Fibroblast of the conjunctiva (primary cell): ENCODE results near the gene PRKX.
"Not testable (repeated sequence)": the region's sequence is repeated elsewhere in the genome, so short reads cannot be mapped to it uniquely, and the experiment has no call there.

Source experiments
- DNase-seq: peaks from one replicate; pipeline ENCODE4 v3.0.0-alpha.2; 2010; ENCODE audit warnings: low read depth

PRKX gene

DNA sequence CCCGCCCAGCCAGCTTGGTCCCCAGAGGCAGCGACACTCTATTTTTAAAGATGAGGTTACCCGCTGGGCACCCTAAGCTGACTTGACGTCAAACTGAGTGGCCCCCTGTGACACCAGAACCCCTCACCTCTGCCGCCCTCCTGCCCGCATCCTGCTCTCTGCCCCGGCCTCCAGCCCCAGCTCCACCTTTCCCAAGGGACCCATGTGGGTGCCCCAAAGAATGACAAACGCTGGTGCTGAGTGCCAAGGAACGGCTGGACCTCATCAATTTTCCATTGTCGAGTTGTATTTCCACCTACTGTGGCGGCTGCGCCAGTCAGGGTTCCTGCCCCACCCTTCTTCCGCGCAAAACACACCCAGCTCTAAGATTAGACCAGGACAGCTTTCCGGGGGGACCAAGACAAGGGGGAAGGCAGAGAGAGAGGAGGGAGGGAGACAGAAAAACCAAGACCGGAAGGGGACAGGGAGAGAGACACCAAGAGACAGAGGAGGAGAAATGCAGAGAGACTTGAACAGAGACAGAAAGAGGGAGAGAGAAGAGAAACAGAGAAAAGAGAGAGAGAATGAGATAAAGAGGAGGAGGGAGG, 2.0 kb downstream of the PRKX start:
- no peak for DNase-seq

DNA sequence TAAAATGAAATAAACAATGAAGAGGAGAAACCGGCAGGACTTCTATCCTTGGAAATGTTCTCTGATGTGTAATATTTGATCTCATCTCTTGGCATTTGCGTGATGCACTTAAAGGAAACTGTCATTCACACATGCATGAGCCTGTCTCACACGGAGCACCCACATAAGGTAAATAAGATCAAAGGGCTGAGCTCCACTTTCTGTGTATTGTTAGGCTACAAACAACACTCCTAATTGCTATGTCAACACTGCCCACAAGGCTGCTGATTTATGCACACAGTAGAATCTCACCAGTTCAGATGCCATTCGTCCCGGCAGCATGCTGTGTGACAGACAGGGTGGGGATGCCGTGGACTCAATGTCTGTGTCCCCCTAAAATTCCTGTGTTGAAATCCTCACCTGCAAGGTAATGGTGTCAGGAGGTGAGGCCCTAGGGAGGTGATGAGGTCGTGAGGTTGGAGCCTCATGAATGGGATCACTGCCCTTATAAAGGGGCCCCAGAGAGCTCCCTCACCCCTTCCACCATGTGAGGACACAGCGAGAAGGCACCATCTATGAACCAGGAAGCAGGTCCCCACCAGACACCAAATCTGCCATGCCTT, 5.7 kb downstream of the PRKX start:
- DNase-seq = not testable (repeated sequence)

GRCh38 chrX:3706481-3706880, 7.0 kb downstream of the PRKX start:
- no peak for DNase-seq

- DNase-seq = not testable (repeated sequence)
Measured at GRCh38 chrX:3703251-3703650, 10.2 kb downstream of the PRKX start.

- not testable (repeated sequence) for DNase-seq
Measured at GRCh38 chrX:3702095-3702494, 11.4 kb downstream of the PRKX start.

DNA sequence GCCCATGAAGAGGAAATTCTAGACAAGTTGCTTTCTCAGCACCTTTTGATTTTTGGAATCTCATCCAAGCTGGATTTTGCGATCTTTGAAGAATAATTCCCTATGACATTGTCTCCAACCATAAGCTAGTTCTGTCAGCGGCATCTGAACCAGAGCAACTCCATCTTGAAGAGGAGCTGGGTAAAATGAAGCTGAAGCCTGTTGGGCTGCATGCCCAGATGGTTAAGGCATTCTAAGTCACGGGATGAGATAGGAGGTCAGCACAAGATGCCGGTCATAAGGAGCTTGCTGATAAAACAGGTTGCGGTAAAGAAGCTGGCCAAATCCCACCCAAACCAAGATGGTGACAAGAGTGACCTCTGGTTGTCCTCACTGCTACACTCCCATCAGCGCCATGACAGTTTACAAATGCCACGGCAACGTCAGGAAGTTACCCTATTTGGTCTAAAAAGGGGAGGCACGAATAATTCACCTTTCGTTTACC, 12.0 kb downstream of the PRKX start:
- not testable (repeated sequence) for DNase-seq

DNA sequence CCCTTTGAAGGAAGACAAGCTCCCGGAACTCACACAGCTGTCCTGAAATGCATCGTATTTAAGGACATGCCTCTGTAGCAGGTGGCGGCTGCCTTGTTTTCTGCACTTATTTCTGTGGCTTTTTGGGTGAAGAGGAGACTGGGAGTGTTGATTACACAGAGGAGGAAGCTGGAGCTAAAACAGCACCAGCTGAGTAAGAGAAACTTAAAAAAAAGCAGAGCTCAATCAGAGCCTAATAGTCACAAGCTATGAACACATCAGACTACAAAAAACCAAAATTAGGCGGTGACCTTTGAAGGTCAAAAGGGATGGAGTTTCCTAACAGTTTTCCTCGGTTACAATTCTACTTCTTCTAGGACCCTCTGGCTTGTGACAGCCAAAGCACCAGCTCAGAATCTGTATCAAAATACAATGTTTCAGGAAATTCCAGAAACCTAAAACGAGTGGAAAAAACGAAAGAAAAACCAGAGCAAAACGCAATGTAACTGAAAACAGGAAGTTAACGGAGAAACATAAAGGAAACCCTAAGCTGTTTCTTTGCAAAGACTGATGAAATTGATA, 13.5 kb downstream of the PRKX start:
- no peak for DNase-seq

DNA sequence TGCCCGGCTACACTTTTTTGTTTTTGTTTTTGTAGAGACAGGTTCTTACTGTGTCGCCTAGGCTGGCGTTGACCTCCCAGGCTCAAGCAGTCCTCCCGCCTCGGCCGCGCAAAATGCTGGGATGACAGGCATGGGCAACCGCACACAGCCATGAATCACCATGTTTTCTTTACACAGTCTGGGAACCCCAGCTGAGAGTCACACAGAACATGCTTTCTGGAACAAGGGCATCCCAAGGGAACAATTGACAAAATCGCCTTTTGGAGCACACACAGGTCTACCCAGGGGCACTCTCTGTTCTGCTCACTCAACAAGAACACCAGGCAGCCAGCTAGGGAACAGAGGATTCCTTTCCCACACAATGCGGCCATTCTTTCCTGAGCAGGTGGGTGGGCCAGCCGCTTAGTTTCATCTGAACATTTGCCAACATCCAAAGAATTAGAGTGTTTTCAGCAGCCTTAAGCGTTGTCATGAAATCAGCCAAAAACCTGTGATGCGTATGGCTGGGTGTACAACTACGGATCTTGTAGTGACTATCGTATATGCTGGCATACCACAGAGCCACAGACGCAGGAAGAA, 15.7 kb downstream of the PRKX start:
- no peak for DNase-seq

GRCh38 chrX:3697220-3697684, 16.2 kb downstream of the PRKX start:
- no peak for DNase-seq

DNA sequence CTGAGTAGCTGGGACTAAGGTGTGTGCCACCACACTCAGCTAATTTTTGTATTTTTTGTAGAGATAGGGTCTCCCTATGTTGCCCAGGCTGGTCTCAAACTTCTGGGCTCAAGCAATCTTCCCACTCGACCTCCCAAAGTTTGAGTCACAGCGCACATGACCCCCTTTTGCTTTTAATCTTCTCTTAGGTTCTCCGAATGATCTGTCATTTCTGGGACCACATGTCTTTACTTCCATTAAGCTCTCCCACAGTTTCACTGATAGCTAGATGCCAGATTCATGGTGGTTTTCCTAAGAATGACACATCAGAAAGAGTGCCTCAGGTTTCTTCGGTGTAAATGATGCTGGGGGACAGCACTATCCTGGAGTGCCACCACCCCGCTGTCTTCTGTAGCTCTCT, 17.9 kb downstream of the PRKX start:
- DNase-seq = no peak

DNA sequence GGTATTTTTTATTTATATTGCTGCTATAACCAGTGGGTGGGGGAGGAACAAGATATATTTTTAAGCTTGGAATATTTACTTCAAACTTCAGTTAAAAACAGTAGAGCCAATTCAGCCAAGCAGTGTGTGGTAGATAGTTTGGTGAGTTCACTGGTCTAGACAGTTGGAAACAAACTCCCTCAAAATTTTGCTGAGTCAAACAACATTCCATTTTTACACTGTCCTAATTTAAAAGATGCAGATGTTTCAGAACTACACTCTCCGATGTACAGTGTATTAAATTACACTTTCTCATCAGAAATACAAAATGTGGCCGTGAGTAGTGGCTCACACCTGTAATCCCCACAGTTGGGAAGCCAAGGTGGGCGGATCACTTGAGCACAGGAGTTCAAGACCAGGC, 23.3 kb downstream of the PRKX start:
- DNase-seq = no peak

DNA sequence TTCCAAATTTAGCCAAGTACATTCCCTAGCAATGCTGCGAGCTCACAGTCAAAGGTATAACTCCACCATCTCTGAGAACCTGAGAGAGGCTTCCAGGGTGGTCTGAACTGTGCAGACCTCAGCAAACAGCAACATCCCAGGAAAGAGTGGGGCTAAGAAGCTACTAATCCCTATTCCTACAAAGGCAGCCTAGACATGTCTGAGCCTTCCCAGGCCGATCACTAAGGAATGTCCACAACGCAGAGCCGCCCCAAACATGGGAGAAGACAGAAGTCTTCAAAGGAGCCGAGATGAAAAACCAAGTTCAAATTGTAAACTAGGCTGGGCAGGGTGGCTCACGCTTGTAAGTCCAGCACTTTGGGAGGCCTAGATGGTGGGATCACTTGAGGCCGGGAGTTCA, 30.2 kb downstream of the PRKX start:
- not testable (repeated sequence) for DNase-seq

DNA sequence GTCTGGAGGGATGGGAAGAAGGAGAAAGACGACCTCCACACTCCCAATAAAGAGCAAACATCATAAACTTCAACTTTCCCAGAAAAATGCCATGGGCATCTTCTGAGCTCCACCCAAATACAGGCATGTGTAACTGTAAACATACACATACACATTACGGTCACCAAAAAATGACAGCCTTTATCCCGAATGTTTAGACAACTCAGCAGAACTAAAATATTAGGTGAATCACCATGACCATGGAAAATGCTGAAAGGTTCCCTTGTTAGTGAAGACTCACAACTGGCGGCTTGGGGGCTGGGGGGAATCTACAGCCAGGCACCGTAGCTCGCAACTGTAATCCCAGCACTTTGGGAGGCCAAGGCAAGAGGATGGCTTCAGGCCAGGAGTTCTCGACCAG, 33.0 kb downstream of the PRKX start:
- no peak for DNase-seq

DNA sequence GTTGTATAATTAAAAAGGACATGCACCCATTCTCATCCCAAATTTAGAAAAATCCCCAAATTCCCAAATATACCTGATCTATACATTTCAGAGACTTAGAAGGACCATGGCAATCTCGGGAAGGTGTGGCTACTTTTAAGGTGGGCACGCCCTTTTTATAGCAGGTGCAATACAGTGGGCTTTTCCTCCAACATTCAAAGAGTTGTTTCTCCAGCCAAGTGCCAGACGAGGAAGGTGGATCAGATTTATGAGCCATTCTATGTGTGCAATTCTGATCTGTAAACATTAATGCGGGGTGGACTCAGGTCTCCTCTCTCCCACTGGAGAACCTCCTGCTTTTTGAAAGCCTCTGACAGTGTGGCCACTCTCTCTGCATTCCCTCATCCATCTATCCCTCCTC, 33.8 kb downstream of the PRKX start:
- no peak for DNase-seq

- DNase-seq = no peak
Measured at GRCh38 chrX:3678328-3678727, 35.1 kb downstream of the PRKX start.

- DNase-seq = no peak
Measured at GRCh38 chrX:3674881-3675280, 38.6 kb downstream of the PRKX start.

GRCh38 chrX:3669841-3670475, 43.5 kb downstream of the PRKX start:
- DNase-seq = no peak

DNA sequence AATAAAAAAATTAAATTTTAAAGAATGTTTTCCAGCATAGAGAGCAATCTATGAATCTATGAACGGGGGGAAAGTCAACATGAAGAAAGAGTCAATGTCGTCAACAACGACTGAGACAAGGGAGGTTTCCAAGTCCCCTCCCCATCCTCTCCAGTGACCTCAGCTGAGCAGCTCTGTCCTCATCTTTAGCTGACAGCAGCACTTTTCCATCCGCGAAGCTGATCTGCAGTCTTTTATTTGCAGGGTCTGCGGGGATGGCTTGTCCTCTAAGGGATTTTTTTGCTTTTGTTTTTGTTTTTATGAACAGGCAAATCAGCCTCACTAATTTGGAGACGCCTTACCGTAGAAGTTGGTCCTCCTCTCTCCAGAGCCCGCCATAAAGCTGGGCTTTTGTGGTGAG, 46.5 kb downstream of the PRKX start:
- no peak for DNase-seq

DNA sequence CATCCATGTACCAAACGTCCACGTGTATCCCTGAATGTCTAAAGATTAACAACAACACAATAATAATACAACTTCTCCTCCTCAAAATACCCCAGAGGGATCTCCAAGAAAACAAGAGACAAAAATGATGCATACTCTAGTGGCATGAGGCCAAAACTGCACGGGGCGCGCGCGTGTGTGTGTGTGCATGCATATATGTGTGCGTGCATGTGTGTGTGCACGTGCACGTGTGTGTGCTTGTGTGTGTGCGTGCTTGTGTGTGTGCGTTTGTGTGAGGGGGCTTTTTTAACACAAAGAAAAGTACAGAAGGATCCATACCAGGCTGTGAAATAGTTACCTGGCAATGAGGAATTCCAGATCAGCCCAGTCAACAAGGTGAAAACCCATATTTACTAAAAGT, 48.5 kb downstream of the PRKX start:
- DNase-seq = no peak

GRCh38 chrX:3663576-3664250, 49.7 kb downstream of the PRKX start:
- DNase-seq = not testable (repeated sequence)

- no peak for DNase-seq
Measured at GRCh38 chrX:3659761-3660160, 53.7 kb downstream of the PRKX start.

DNA sequence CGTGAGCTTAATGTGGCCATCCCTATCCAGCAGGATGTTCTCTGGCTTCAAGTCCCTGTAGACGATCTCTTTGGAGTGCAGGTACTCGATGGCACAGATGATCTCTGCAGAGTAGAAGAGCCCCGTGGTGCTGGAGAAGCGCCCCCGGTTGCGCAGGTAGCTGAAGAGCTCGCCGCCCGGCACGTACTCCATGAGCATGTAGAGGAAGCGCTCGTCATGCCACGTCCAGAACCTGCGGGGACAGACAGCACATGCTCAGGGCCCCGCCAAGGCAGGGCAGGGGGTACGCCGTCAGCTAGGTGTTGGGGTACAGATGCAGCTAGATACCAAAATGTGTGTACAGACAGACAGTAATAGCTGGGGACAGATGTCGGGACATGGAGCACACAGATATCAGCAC, 58.3 kb downstream of the PRKX start:
- DNase-seq = no peak
